Inflammatory macrophage (primary cell): ENCODE measurements around the gene SLC35B4.

Experiments used
- DNase-seq, 2 donors: peaks; one replicate each; pipeline ENCODE4 v3.0.0-alpha.2; 2020 to 2022

SLC35B4 gene

GRCh38 chr7:134289423-134289822 lies 27.3 kb downstream of the SLC35B4 start:
- DNase-seq, result no peak

- peak; percentile 8 to 51 for DNase-seq
Measured at GRCh38 chr7:134287916-134288659, 28.6 kb downstream of the SLC35B4 start.

DNA sequence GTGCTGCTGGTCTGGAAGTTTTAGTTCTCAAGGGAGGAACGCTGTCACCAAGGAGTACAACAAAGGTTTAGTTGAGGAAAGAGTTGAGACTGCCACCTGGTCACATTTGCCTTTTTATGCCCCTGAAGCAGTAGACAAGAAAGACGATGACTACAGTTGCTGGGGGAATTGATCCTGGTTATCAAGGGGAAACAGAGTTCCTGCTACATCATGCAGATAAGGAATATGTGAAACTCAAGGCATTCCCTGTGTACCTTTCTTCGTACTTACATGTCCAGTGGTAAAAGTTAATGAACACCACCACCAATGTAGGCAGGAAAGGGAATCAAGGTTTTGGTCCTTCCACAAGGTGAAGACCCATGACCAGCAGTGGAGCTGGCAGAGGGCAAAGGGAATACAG lies 31.8 kb downstream of the SLC35B4 start:
- DNase-seq, result no peak

DNA sequence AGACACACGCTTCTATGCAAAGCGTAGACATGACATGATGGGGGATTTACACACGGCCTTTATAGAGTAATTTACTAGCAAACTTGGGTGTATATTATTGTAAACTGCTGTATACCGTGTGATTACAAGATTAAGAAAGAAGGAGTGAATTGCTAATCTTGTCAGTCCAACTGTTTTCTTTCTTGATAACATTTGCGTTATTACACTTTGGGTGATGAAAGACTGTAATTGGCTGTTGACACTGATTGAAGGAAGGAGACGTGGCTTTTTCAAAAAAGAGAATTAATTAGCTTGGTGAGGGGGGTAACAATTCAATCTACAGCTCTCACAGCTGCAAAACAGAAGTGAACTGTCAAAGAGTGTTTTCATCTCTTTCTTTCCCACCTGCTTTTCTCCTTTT lies 32.7 kb downstream of the SLC35B4 start:
- DNase-seq, result no peak

DNA sequence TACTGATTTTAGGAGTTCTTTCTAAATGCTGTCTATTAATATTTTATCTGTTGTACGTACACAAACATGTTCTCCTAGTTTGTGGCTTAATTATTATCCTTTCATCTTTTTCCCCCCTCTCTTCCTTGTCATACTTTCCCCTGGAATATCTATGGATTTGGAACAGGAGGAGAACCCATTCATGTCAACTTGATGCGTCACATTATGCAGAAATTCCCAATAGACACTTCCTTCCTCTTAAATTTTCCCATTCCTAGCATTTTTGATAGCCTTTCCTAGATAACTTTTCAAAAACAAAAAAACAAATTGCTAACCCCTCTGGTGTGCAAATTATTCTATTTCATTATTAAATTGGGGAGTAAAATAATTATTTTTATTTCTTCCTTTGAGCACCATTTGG lies 36.2 kb downstream of the SLC35B4 start:
- no peak for DNase-seq

- DNase-seq, result no peak
Measured at GRCh38 chr7:134279898-134280297, 36.8 kb downstream of the SLC35B4 start.

GRCh38 chr7:134279336-134279735 lies 37.4 kb downstream of the SLC35B4 start:
- no peak for DNase-seq

- DNase-seq, result no peak
Measured at GRCh38 chr7:134278502-134279153, 38.1 kb downstream of the SLC35B4 start.

- DNase-seq, result no peak
Measured at GRCh38 chr7:134276951-134277350, 39.8 kb downstream of the SLC35B4 start.

DNA sequence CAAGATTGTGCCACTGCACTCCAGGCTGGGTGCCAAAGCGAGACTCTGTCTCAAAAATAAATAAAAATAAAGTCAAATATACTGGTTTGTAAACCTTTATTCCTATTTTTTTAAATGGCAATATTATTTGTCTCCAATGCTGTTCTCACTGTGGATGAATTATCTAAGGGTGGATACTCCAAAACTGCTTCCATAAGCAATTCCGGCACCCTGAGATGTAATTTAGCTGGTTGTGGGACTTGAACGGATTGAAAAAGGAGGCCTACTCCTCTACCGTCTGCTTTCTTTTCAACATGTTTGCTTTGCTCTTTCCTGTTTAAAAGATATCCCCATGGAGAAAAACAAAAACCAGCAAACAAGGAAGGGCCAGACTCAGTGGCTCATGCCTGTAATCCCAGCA lies 54.4 kb downstream of the SLC35B4 start:
- DNase-seq, result no peak

- no peak for DNase-seq
Measured at GRCh38 chr7:134255814-134256213, 60.9 kb downstream of the SLC35B4 start.

DNA sequence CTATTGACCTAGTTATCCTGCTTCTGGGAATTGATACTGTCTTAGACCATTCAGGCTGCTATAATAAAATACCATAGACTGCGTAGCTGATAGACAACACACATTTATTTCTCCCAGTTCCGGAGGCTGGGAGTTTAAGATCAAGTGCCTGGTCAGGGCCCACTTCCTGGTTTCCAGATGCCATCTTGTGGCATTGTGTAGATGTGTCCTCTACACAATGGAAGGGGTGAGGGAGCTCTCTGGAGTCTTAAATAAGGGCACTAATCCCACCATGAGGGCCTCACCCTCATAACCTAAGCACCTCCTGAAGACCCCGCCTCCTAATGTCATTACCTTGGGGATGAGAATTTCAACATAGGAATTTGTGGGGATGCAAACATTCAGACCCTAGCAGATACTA lies 62.4 kb downstream of the SLC35B4 start:
- DNase-seq, result peak; percentile 43 to 63

- DNase-seq, result no peak
Measured at GRCh38 chr7:134248196-134248595, 68.5 kb downstream of the SLC35B4 start.

GRCh38 chr7:134246761-134247160 lies 70.0 kb downstream of the SLC35B4 start:
- DNase-seq, result no peak

GRCh38 chr7:134246347-134246746 lies 70.4 kb downstream of the SLC35B4 start:
- DNase-seq, result no peak

DNA sequence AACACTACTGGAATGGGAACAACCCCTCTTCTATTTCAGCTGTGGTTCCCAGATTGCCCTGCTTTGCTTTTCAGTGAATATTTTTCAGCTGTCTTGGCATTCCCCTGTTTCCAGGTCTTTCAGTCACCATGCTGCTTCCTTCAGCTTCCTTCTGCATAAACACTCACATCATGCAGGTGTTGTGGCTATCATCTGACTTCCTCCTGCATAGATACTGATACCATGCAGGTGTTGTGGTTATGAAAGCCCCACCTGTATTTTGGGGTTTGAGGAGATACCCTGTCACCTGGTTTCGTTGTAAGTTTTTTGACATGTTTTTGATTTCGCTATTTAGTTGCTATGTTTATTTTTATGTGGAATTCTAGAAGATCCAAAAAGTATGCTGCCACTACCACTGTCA lies 71.5 kb downstream of the SLC35B4 start:
- no peak for DNase-seq
